Erythroblast (primary cell): ENCODE data around the gene TTC39B.

Experiments used
- GATA1 ChIP-seq: IDR thresholded peaks from 2 replicates; pipeline ENCODE4 v1.6.1; 2011; ENCODE audit warnings: low read depth, mild to moderate bottlenecking, control low read depth, low read length, moderate library complexity
- POLR2A ChIP-seq: IDR thresholded peaks from 2 replicates; pipeline ENCODE4 v1.6.1; 2011; ENCODE audit warnings: mild to moderate bottlenecking, low read length

GRCh38 chr9:15240927-15241326 lies 66.1 kb downstream of the TTC39B start:
- TF ChIP-seq POLR2A: no peak
- TF ChIP-seq GATA1: no peak
